Lower leg skin (tissue), 4 donors: ENCODE measurements around the gene CHKA. TPM values are rescaled to one million over a fixed set of nuclear protein-coding genes. Genes with fewer than 3 reads are reported as not detected.

ENCODE experiments used
- DNase-seq, 2 donors: peaks; one replicate each; pipeline ENCODE4 v3.0.0-alpha.2; 2019; ENCODE audit warnings: low spot score in 2 of 2
- H3K4me3 ChIP-seq: fragments of 200-600 bp; sonication (generic); 2 replicates; pipeline ENCODE4 v1.5.1; 2017; ENCODE audit warnings: mild to moderate bottlenecking, low read depth; ENCODE audit not compliant: poor library complexity, severe bottlenecking
- CTCF ChIP-seq, 3 donors: fragments of 450-650 bp; IDR thresholded peaks; one replicate each; pipeline ENCODE4 v1.5.1; 2016; ENCODE audit warnings: antibody characterized with exemption in 3 of 3, mild to moderate bottlenecking in 3 of 3, moderate library complexity in 2 of 3
- POLR2A ChIP-seq, 2 donors: fragments of 450-650 bp; IDR thresholded peaks; one replicate each; pipeline ENCODE4 v1.6.1; 2016 to 2017; ENCODE audit warnings: antibody characterized with exemption in 2 of 2, mild to moderate bottlenecking in 1 of 2, moderate library complexity in 1 of 2
- WGBS, 2 donors: methylation state at CpG; one replicate each; pipeline ENCODE4 v1.1.5; 2018; 5-methylcytosine and 5-hydroxymethylcytosine counted together
- intact Hi-C: fragments of 100-400 bp; cut with DNase I; formaldehyde crosslinking; loops from one replicate; pipeline ENCODE4 v1.15.0; 2023; ENCODE audit warnings: low total_unique reads
- total RNA-seq, 4 donors: library from RNA; depleted of rRNA; stranded (reverse); fragments of >200 nt; gene quantifications; one replicate each; pipeline ENCODE4 v1.1.0, GENCODE V29; 2016

CHKA gene
- total RNA-seq, 4 donors from 2014 or later: 5.9 to 15.6 (median 13.1) TPM

- intact Hi-C loops: no loop called here
- no peak for TF ChIP-seq CTCF (IDR thresholded peaks at IDR 0.05)
- TF ChIP-seq POLR2A (IDR thresholded peaks at IDR 0.05): no peak
- no peak for DNase-seq
- 79% methylated on average over 16 of the region's 16 CpGs for WGBS, 2 donors
- H3K4me3 ChIP-seq: no peak overlapping the region
Observed at GRCh38 chr11:68011051-68011943, 109.9 kb downstream of the CHKA start.

GRCh38 chr11:68010090-68011041 lies 110.8 kb downstream of the CHKA start, which contains the start of gene ALDH3B1:
Gene ALDH3B1 (plus strand): TSS chr11:68010327. CDS start chr11:68015298, 4,971 bp downstream.
- DNase-seq: peak; percentile 89 to 99
- TF ChIP-seq POLR2A (IDR thresholded peaks at IDR 0.05): no peak
- TF ChIP-seq CTCF (IDR thresholded peaks at IDR 0.05): no peak
- no peak within 1 kb of the TSS for H3K4me3 ChIP-seq
- intact Hi-C loops: no loop called here
- 19 to 30% methylated on average over 28 of the region's 33 CpGs for WGBS, 2 donors

GRCh38 chr11:68009391-68010089 lies 111.6 kb downstream of the CHKA start:
- DNase-seq: no peak
- WGBS, 2 donors: 71 to 73% methylated on average over 12 of the region's 12 CpGs
- H3K4me3 ChIP-seq: no peak overlapping the region
- intact Hi-C loops: no loop called here
- TF ChIP-seq POLR2A (IDR thresholded peaks at IDR 0.05): no peak
- no peak for TF ChIP-seq CTCF (IDR thresholded peaks at IDR 0.05)

- no peak overlapping the region for H3K4me3 ChIP-seq
- peak in 1 of 2 donors; percentile 91 for DNase-seq
- intact Hi-C loops: no loop called here
- TF ChIP-seq CTCF (IDR thresholded peaks at IDR 0.05) (no peak), POLR2A (IDR thresholded peaks at IDR 0.05) (no peak)
- 46 to 48% methylated on average over 22 to 23 of the region's 27 CpGs for WGBS, 2 donors
Observed at GRCh38 chr11:68008381-68009337, 112.5 kb downstream of the CHKA start.
